Neutrophil (primary cell): ENCODE results near the gene QRICH1.

ENCODE experiments used
- H3K27ac ChIP-seq: fragments of 200-600 bp; sonication (generic); 2 replicates; pipeline ENCODE4 v1.5.1; 2016; ENCODE audit warnings: mild to moderate bottlenecking, moderate library complexity
- H3K27me3 ChIP-seq: fragments of 200-600 bp; sonication (generic); 2 replicates; pipeline ENCODE4 v1.6.0; 2016; ENCODE audit warnings: mild to moderate bottlenecking
- H3K36me3 ChIP-seq: fragments of 200-600 bp; sonication (generic); 2 replicates; pipeline ENCODE4 v1.5.1; 2017
- H3K4me1 ChIP-seq, 2 experiments: fragments of 200-600 bp in 1 of 2; sonication (generic) in 1 of 2; 1 replicate in 1 of 2; 2 replicates in 1 of 2; pipeline versions ENCODE4 v1.5.1 to v1.6.1; 2013 to 2016; ENCODE audit warnings: low read depth in 1 of 2, low read length in 1 of 2, mild to moderate bottlenecking in 1 of 2, moderate library complexity in 1 of 2; ENCODE audit not compliant: control insufficient read depth in 1 of 2, insufficient read depth in 1 of 2
- H3K4me3 ChIP-seq, 2 experiments: fragments of 200-600 bp in 1 of 2; sonication (generic) in 1 of 2; 1 replicate in 1 of 2; 2 replicates in 1 of 2; pipeline ENCODE4 v1.5.1; 2013 to 2016; ENCODE audit warnings: low read depth in 1 of 2, low read length in 1 of 2, mild to moderate bottlenecking in 1 of 2, moderate library complexity in 1 of 2
- H3K9me3 ChIP-seq: fragments of 200-600 bp; sonication (generic); 2 replicates; pipeline ENCODE4 v1.5.1; 2016
- CTCF ChIP-seq: fragments of 200-600 bp; sonication (generic); IDR thresholded peaks from 2 replicates; pipeline ENCODE4 v1.5.1; 2016; ENCODE audit warnings: antibody characterized with exemption

QRICH1 gene

GRCh38 chr3:49122022-49122421, 28.2 kb upstream of the QRICH1 start:
- no peak for TF ChIP-seq CTCF
- Histone ChIP-seq H3K4me1 (peaks cover 13 to 25% of the 10 kb centered on the region in 2 experiments), H3K9me3 (no peaks in the 10 kb centered on the region), H3K27me3 (no peaks in the 10 kb centered on the region), H3K27ac (peak overlapping the region; percentile 96), H3K36me3 (peaks cover 21% of the 10 kb centered on the region), H3K4me3 (no peak overlapping the region)

GRCh38 chr3:49121132-49121736, 27.4 kb upstream of the QRICH1 start:
- Histone ChIP-seq H3K27me3 (no peaks in the 10 kb centered on the region), H3K36me3 (peaks cover 29% of the 10 kb centered on the region), H3K4me3 (peak overlapping the region; percentile 90 to 99), H3K4me1 (peaks cover 13 to 25% of the 10 kb centered on the region in 2 experiments), H3K9me3 (no peaks in the 10 kb centered on the region), H3K27ac (peak overlapping the region; percentile 96)
- TF ChIP-seq CTCF = no peak

GRCh38 chr3:49120438-49121131, 26.7 kb upstream of the QRICH1 start, which contains the start of gene USP19:
TSS of gene USP19 (minus strand) at chr3:49120823. CDS start at chr3:49119145, 1,678 bp downstream.
- H3K9me3 ChIP-seq = no peaks in the 10 kb centered on the region
- H3K36me3 ChIP-seq = peaks cover 35% of the 10 kb centered on the region
- TF ChIP-seq CTCF = peak; percentile 47
- H3K4me3 ChIP-seq = peak within 1 kb of the TSS; percentile 90 to 99
- peak within 1 kb of the TSS; percentile 96 for H3K27ac ChIP-seq
- H3K4me1 ChIP-seq = peaks cover 13 to 25% of the 10 kb centered on the region in 2 experiments
- no peaks in the 10 kb centered on the region for H3K27me3 ChIP-seq

GRCh38 chr3:49120096-49120437, 26.2 kb upstream of the QRICH1 start:
- Histone ChIP-seq H3K27me3 (no peaks in the 10 kb centered on the region), H3K36me3 (peaks cover 40% of the 10 kb centered on the region), H3K27ac (peak overlapping the region; percentile 96), H3K9me3 (no peaks in the 10 kb centered on the region), H3K4me1 (peaks cover 13 to 25% of the 10 kb centered on the region in 2 experiments), H3K4me3 (peak overlapping the region; percentile 90 to 99)
- no peak for TF ChIP-seq CTCF

GRCh38 chr3:49119439-49119838, 25.6 kb upstream of the QRICH1 start:
- Histone ChIP-seq H3K36me3 (peaks cover 47% of the 10 kb centered on the region), H3K27ac (peak overlapping the region; percentile 96)
- TF ChIP-seq CTCF = no peak

More at GRCh38 chr3:49119439-49119838, 25.6 kb upstream of the QRICH1 start:
- peaks cover 13 to 25% of the 10 kb centered on the region in 2 experiments for H3K4me1 ChIP-seq
- no peaks in the 10 kb centered on the region for H3K9me3 ChIP-seq
- H3K27me3 ChIP-seq = no peaks in the 10 kb centered on the region
- peak overlapping the region; percentile 90 to 99 for H3K4me3 ChIP-seq
